Keratinocyte (primary cell): ENCODE data around the gene ATP8A2.

Experiments
- CTCF ChIP-seq, 3 experiments: IDR thresholded peaks in 1 of 3; conservative IDR thresholded peaks in 1 of 3; optimal IDR thresholded peaks in 1 of 3; 2 replicates in 2 of 3; 3 replicates in 1 of 3; pipeline versions ENCODE3 to v1.5.1; 2011; ENCODE audit warnings: low read length in 3 of 3, mild to moderate bottlenecking in 3 of 3, moderate library complexity in 2 of 3, control low read depth in 1 of 3, inconsistent platforms in 1 of 3; ENCODE audit not compliant: insufficient read depth in 2 of 3; ENCODE audit errors: extremely low read depth in 1 of 3
- EZH2 ChIP-seq: IDR thresholded peaks from one replicate; pipeline ENCODE4 v1.6.1; 2012; ENCODE audit warnings: inconsistent platforms, mild to moderate bottlenecking, low read length, moderate library complexity

- no peak for TF ChIP-seq CTCF (optimal IDR thresholded peaks at IDR 0.05 in 1 of 3, IDR thresholded peaks at IDR 0.05 in 1 of 3, conservative IDR thresholded peaks at IDR 0.05 in 1 of 3; ENCODE audit: extremely low read depth in 1 of 3, insufficient read depth in 2 of 3, low read length in 3 of 3)
- TF ChIP-seq EZH2 = no peak
These were observed 85.8 kb downstream of the ATP8A2 start for GRCh38 chr13:25457566-25457965.
